ENCODE results near the gene APOL5. TPM values are rescaled to one million over a fixed set of nuclear protein-coding genes. Genes with fewer than 3 reads are reported as not detected.
"Not testable (repeated sequence)": the region's sequence is repeated elsewhere in the genome, so short reads cannot be mapped to it uniquely, and the experiment has no call there.

The APOL5 gene
- total RNA-seq, 2 donors from 2014 or later, result not detected

- no peaks in the 10 kb centered on the region for H3K9me3 ChIP-seq
- no peak overlapping the region for H3K27ac ChIP-seq
- no peaks in the 10 kb centered on the region for H3K27me3 ChIP-seq (replicated peaks; ENCODE audit: insufficient read depth)
- TF ChIP-seq, protein P1, sequence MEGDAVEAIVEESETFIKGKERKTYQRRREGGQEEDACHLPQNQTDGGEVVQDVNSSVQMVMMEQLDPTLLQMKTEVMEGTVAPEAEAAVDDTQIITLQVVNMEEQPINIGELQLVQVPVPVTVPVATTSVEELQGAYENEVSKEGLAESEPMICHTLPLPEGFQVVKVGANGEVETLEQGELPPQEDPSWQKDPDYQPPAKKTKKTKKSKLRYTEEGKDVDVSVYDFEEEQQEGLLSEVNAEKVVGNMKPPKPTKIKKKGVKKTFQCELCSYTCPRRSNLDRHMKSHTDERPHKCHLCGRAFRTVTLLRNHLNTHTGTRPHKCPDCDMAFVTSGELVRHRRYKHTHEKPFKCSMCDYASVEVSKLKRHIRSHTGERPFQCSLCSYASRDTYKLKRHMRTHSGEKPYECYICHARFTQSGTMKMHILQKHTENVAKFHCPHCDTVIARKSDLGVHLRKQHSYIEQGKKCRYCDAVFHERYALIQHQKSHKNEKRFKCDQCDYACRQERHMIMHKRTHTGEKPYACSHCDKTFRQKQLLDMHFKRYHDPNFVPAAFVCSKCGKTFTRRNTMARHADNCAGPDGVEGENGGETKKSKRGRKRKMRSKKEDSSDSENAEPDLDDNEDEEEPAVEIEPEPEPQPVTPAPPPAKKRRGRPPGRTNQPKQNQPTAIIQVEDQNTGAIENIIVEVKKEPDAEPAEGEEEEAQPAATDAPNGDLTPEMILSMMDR (IDR thresholded peaks at IDR 0.05), result no peak
- no peak for TF ChIP-seq POLR2A (IDR thresholded peaks at IDR 0.05)
- no peak for TF ChIP-seq POLR2AphosphoS5 (IDR thresholded peaks at IDR 0.05)
- 81% methylated on average over 7 of the region's 7 CpGs for WGBS
- intact Hi-C loops (cut with DNase I), result no loop called here
- no peak for DNase-seq (ENCODE audit: low spot score)
- no peaks in the 10 kb centered on the region for H3K4me1 ChIP-seq (replicated peaks)
- H3K4me3 ChIP-seq, result no peak overlapping the region
- H3K36me3 ChIP-seq, result no peaks in the 10 kb centered on the region
Observed at GRCh38 chr22:35734517-35734827, 16.8 kb downstream of the APOL5 start.

- no peaks in the 10 kb centered on the region for H3K36me3 ChIP-seq
- no peaks in the 10 kb centered on the region for H3K27me3 ChIP-seq (replicated peaks; ENCODE audit: insufficient read depth)
- no peaks in the 10 kb centered on the region for H3K4me1 ChIP-seq (replicated peaks)
- H3K27ac ChIP-seq, result no peak overlapping the region
- no peak overlapping the region for H3K4me3 ChIP-seq
- intact Hi-C loops (cut with DNase I), result no loop called here
- 84% methylated on average over 1 of the region's 1 CpG for WGBS
- H3K9me3 ChIP-seq, result no peaks in the 10 kb centered on the region
- DNase-seq (ENCODE audit: low spot score), result no peak
- TF ChIP-seq POLR2A (IDR thresholded peaks at IDR 0.05), result no peak
- TF ChIP-seq POLR2AphosphoS5 (IDR thresholded peaks at IDR 0.05), result no peak
- TF ChIP-seq, protein P1 (IDR thresholded peaks at IDR 0.05), result no peak
Observed at GRCh38 chr22:35735542-35735941, 17.9 kb downstream of the APOL5 start.

- Histone ChIP-seq H3K9me3 (no peaks in the 10 kb centered on the region), H3K4me3 (no peak overlapping the region), H3K27ac (no peak overlapping the region), H3K36me3 (no peaks in the 10 kb centered on the region), H3K4me1 (replicated peaks) (no peaks in the 10 kb centered on the region), H3K27me3 (replicated peaks; ENCODE audit: insufficient read depth) (no peaks in the 10 kb centered on the region)
- WGBS, result 96% methylated on average over 5 of the region's 5 CpGs
- TF ChIP-seq, protein P1 (IDR thresholded peaks at IDR 0.05), result no peak
- TF ChIP-seq POLR2A (IDR thresholded peaks at IDR 0.05) (no peak), POLR2AphosphoS5 (IDR thresholded peaks at IDR 0.05) (no peak)
- intact Hi-C loops (cut with DNase I), result no loop called here
- no peak for DNase-seq (ENCODE audit: low spot score)
Observed at GRCh38 chr22:35736166-35736565, 18.5 kb downstream of the APOL5 start.

- Histone ChIP-seq H3K4me1 (replicated peaks) (no peaks in the 10 kb centered on the region), H3K27ac (no peak overlapping the region), H3K9me3 (no peaks in the 10 kb centered on the region), H3K4me3 (no peak overlapping the region), H3K36me3 (no peaks in the 10 kb centered on the region), H3K27me3 (replicated peaks; ENCODE audit: insufficient read depth) (no peaks in the 10 kb centered on the region)
- no peak for DNase-seq (ENCODE audit: low spot score)
- 87% methylated on average over 12 of the region's 12 CpGs for WGBS
- TF ChIP-seq, protein P1 (IDR thresholded peaks at IDR 0.05), result no peak
- TF ChIP-seq POLR2AphosphoS5 (IDR thresholded peaks at IDR 0.05) (no peak), POLR2A (IDR thresholded peaks at IDR 0.05) (no peak)
- intact Hi-C loops (cut with DNase I), result no loop called here
Observed at GRCh38 chr22:35736701-35737100, 19.0 kb downstream of the APOL5 start.

GRCh38 chr22:35737886-35738285 is 20.2 kb downstream of the APOL5 start:
- H3K27me3 ChIP-seq (replicated peaks; ENCODE audit: insufficient read depth); H3K27ac ChIP-seq; DNase-seq (ENCODE audit: low spot score); H3K36me3 ChIP-seq; H3K9me3 ChIP-seq; H3K4me1 ChIP-seq (replicated peaks); intact Hi-C loops (cut with DNase I); H3K4me3 ChIP-seq: not testable (repeated sequence)
- WGBS, result 95% methylated on average over 6 of the region's 6 CpGs
